Inferior parietal cortex (tissue), 1 donor: ENCODE measurements around the gene COLEC12.

Source experiments
- DNase-seq: peaks from one replicate; pipeline ENCODE4 v3.0.0-alpha.2; 2016; ENCODE audit errors: extremely low spot score

Gene COLEC12

GRCh38 chr18:389658-390357 lies 110.7 kb downstream of the COLEC12 start:
- no peak for DNase-seq

- DNase-seq, result no peak
Measured at GRCh38 chr18:388200-388599, 112.3 kb downstream of the COLEC12 start.

- no peak for DNase-seq
Measured at GRCh38 chr18:386994-387393, 113.5 kb downstream of the COLEC12 start.

GRCh38 chr18:384897-385296 lies 115.6 kb downstream of the COLEC12 start:
- no peak for DNase-seq

- no peak for DNase-seq
Measured at GRCh38 chr18:383135-383534, 117.4 kb downstream of the COLEC12 start.

- no peak for DNase-seq
Measured at GRCh38 chr18:382423-382984, 118.0 kb downstream of the COLEC12 start.

- DNase-seq, result no peak
Measured at GRCh38 chr18:379681-380330, 120.7 kb downstream of the COLEC12 start.

GRCh38 chr18:378079-378478 lies 122.4 kb downstream of the COLEC12 start:
- peak; percentile 37 for DNase-seq

GRCh38 chr18:377088-377487 lies 123.4 kb downstream of the COLEC12 start:
- no peak for DNase-seq

- peak; percentile 15 for DNase-seq
Measured at GRCh38 chr18:376311-376710, 124.2 kb downstream of the COLEC12 start.

GRCh38 chr18:374721-375168 lies 125.8 kb downstream of the COLEC12 start:
- DNase-seq, result no peak

- DNase-seq, result no peak
Measured at GRCh38 chr18:373780-374179, 126.7 kb downstream of the COLEC12 start.

- DNase-seq, result no peak
Measured at GRCh38 chr18:371609-371982, 128.9 kb downstream of the COLEC12 start.

- no peak for DNase-seq
Measured at GRCh38 chr18:370751-371608, 129.5 kb downstream of the COLEC12 start.

GRCh38 chr18:369224-370015 lies 131.1 kb downstream of the COLEC12 start:
- DNase-seq, result no peak

- no peak for DNase-seq
Measured at GRCh38 chr18:366466-367061, 133.9 kb downstream of the COLEC12 start.

GRCh38 chr18:365651-366050 lies 134.8 kb downstream of the COLEC12 start:
- no peak for DNase-seq

GRCh38 chr18:364256-364826 lies 136.2 kb downstream of the COLEC12 start:
- no peak for DNase-seq

GRCh38 chr18:363301-364085 lies 137.0 kb downstream of the COLEC12 start:
- no peak for DNase-seq
